Effector memory CD4-positive, alpha-beta T cell (primary cell): Measurements from ENCODE around the gene RASSF3.
"Not testable (repeated sequence)": the region's sequence is repeated elsewhere in the genome, so short reads cannot be mapped to it uniquely, and the experiment has no call there.

Source experiments
- DNase-seq, 3 donors: peaks; one replicate each; pipeline ENCODE4 v3.0.0-alpha.2; 2020
- H3K27ac ChIP-seq: 2 replicates; pipeline ENCODE4 v1.7.0; 2013; ENCODE audit warnings: mild to moderate bottlenecking, low read length, moderate library complexity; ENCODE audit not compliant: insufficient read depth, poor library complexity, severe bottlenecking
- H3K27me3 ChIP-seq: replicated peaks from 2 replicates; pipeline ENCODE4 v1.7.0; 2013; ENCODE audit warnings: mild to moderate bottlenecking, low read length; ENCODE audit not compliant: insufficient read depth, control insufficient read depth, poor library complexity, severe bottlenecking
- H3K36me3 ChIP-seq: 2 replicates; pipeline ENCODE4 v1.7.0; 2013; ENCODE audit warnings: mild to moderate bottlenecking, low read length, moderate library complexity; ENCODE audit not compliant: control insufficient read depth, insufficient read depth
- H3K4me1 ChIP-seq: 2 replicates; pipeline ENCODE4 v1.7.0; 2013; ENCODE audit warnings: low read length, mild to moderate bottlenecking; ENCODE audit not compliant: control insufficient read depth, insufficient read depth, poor library complexity, severe bottlenecking
- H3K4me3 ChIP-seq: 2 replicates; pipeline ENCODE4 v1.7.0; 2013; ENCODE audit warnings: low read length, low read depth, mild to moderate bottlenecking; ENCODE audit not compliant: insufficient read depth, poor library complexity, severe bottlenecking
- H3K9me3 ChIP-seq: 2 replicates; pipeline ENCODE4 v1.7.0; 2013; ENCODE audit warnings: mild to moderate bottlenecking, low read length, moderate library complexity; ENCODE audit not compliant: control insufficient read depth

RASSF3 gene

GRCh38 chr12:64650762-64651161 is 40.5 kb downstream of the RASSF3 start:
- no peak for DNase-seq
- H3K4me3 ChIP-seq = no peak overlapping the region
- H3K27ac ChIP-seq = no peak overlapping the region
- H3K4me1 ChIP-seq = peaks cover 16% of the 10 kb centered on the region
- no peaks in the 10 kb centered on the region for H3K9me3 ChIP-seq
- H3K36me3 ChIP-seq = no peaks in the 10 kb centered on the region
- H3K27me3 ChIP-seq = no peaks in the 10 kb centered on the region

- H3K27ac ChIP-seq = peak overlapping the region; percentile 5
- H3K27me3 ChIP-seq = no peaks in the 10 kb centered on the region
- H3K4me1 ChIP-seq = peaks cover 16% of the 10 kb centered on the region
Observed at GRCh38 chr12:64652346-64652745, 42.1 kb downstream of the RASSF3 start.

GRCh38 chr12:64653123-64653522 is 42.8 kb downstream of the RASSF3 start:
- H3K4me1 ChIP-seq = peaks cover 21% of the 10 kb centered on the region

More at GRCh38 chr12:64652346-64652745, 42.1 kb downstream of the RASSF3 start:
- Histone ChIP-seq H3K4me3 (no peak overlapping the region), H3K36me3 (no peaks in the 10 kb centered on the region), H3K9me3 (no peaks in the 10 kb centered on the region)
- DNase-seq = no peak

GRCh38 chr12:64653907-64654306 is 43.6 kb downstream of the RASSF3 start:
- H3K9me3 ChIP-seq, H3K27ac ChIP-seq, H3K36me3 ChIP-seq, DNase-seq, H3K27me3 ChIP-seq, H3K4me3 ChIP-seq: not testable (repeated sequence)
- peaks cover 28% of the 10 kb centered on the region for H3K4me1 ChIP-seq

More at GRCh38 chr12:64653123-64653522, 42.8 kb downstream of the RASSF3 start:
- Histone ChIP-seq H3K36me3 (no peaks in the 10 kb centered on the region), H3K27ac (peak overlapping the region; percentile 33), H3K27me3 (no peaks in the 10 kb centered on the region), H3K9me3 (no peaks in the 10 kb centered on the region), H3K4me3 (no peak overlapping the region)
- no peak for DNase-seq

- Histone ChIP-seq H3K4me3 (no peak overlapping the region), H3K4me1 (peaks cover 26% of the 10 kb centered on the region), H3K27me3 (no peaks in the 10 kb centered on the region), H3K36me3 (no peaks in the 10 kb centered on the region), H3K27ac (no peak overlapping the region), H3K9me3 (no peaks in the 10 kb centered on the region)
- DNase-seq = no peak
Observed at GRCh38 chr12:64655141-64655540, 44.8 kb downstream of the RASSF3 start.

- Histone ChIP-seq H3K27ac (no peak overlapping the region), H3K27me3 (no peaks in the 10 kb centered on the region), H3K9me3 (no peaks in the 10 kb centered on the region), H3K4me1 (peaks cover 31% of the 10 kb centered on the region), H3K4me3 (no peak overlapping the region), H3K36me3 (no peaks in the 10 kb centered on the region)
- DNase-seq = no peak
Observed at GRCh38 chr12:64656429-64656828, 46.1 kb downstream of the RASSF3 start.

- Histone ChIP-seq H3K4me3 (no peak overlapping the region), H3K4me1 (peaks cover 35% of the 10 kb centered on the region), H3K36me3 (no peaks in the 10 kb centered on the region), H3K9me3 (no peaks in the 10 kb centered on the region), H3K27me3 (no peaks in the 10 kb centered on the region), H3K27ac (peak overlapping the region; percentile 40)
- DNase-seq = no peak
Observed at GRCh38 chr12:64658892-64659481, 48.7 kb downstream of the RASSF3 start.

GRCh38 chr12:64660237-64661018 is 50.1 kb downstream of the RASSF3 start:
- Histone ChIP-seq H3K36me3 (no peaks in the 10 kb centered on the region), H3K4me1 (peaks cover 39% of the 10 kb centered on the region), H3K27ac (peak overlapping the region; percentile 36), H3K4me3 (no peak overlapping the region), H3K9me3 (no peaks in the 10 kb centered on the region), H3K27me3 (no peaks in the 10 kb centered on the region)
- no peak for DNase-seq

- Histone ChIP-seq H3K27ac (no peak overlapping the region), H3K4me1 (peaks cover 52% of the 10 kb centered on the region)
Observed at GRCh38 chr12:64663015-64663414, 52.7 kb downstream of the RASSF3 start.

GRCh38 chr12:64665514-64665913 is 55.2 kb downstream of the RASSF3 start:
- DNase-seq = peak; percentile 65 to 72 (median 66)
- H3K27me3 ChIP-seq = no peaks in the 10 kb centered on the region
- H3K36me3 ChIP-seq = no peaks in the 10 kb centered on the region
- H3K4me1 ChIP-seq = peaks cover 48% of the 10 kb centered on the region
- peak overlapping the region; percentile 76 for H3K27ac ChIP-seq
- H3K4me3 ChIP-seq = no peak overlapping the region
- H3K9me3 ChIP-seq = no peaks in the 10 kb centered on the region

More at GRCh38 chr12:64663015-64663414, 52.7 kb downstream of the RASSF3 start:
- Histone ChIP-seq H3K9me3 (no peaks in the 10 kb centered on the region), H3K27me3 (no peaks in the 10 kb centered on the region), H3K36me3 (no peaks in the 10 kb centered on the region), H3K4me3 (no peak overlapping the region)
- DNase-seq = no peak
